Esophagus squamous epithelium (tissue), 4 donors: ENCODE data around the gene NKAIN4.

Experiments used
- CTCF ChIP-seq, 6 experiments: fragments of 450-650 bp in 4 of 6; fragments of 200-600 bp in 2 of 6; sonication (generic) in 2 of 6; IDR thresholded peaks; one replicate each; pipeline ENCODE4 v1.5.1; 2016 to 2019; ENCODE audit warnings: antibody characterized with exemption in 6 of 6, mild to moderate bottlenecking in 4 of 6, moderate library complexity in 4 of 6
- POLR2A ChIP-seq, 4 donors: fragments of 450-650 bp; IDR thresholded peaks; one replicate each; pipeline ENCODE4 v1.6.1; 2017; ENCODE audit warnings: antibody characterized with exemption in 4 of 4, mild to moderate bottlenecking in 4 of 4, moderate library complexity in 3 of 4

GRCh38 chr20:63294536-63294900, 40.3 kb upstream of the NKAIN4 start:
- TF ChIP-seq CTCF (IDR thresholded peaks at IDR 0.05) (no peak), POLR2A (IDR thresholded peaks at IDR 0.05) (no peak)
